Endothelial cell of umbilical vein (primary cell): ENCODE measurements around the gene GLMN. TPM values are rescaled to one million over a fixed set of nuclear protein-coding genes. Genes with fewer than 3 reads are reported as not detected.

Experiments
- BruUV-seq: library from RNA; stranded (reverse); fragments of 400-500 nt; replicated peaks from 2 replicates; lab custom pipeline; 2021; lab: Mats Ljungman, UMichigan
- CTCF ChIA-PET: fragments of 300-600, 350-600 bp; sonication (Branson Sonifier 250); formaldehyde crosslinking; loops from one replicate; lab custom pipeline; 2021; ENCODE audit warnings: antibody characterized with exemption, inconsistent platforms; lab: Charles Lee
- POLR2A ChIA-PET: fragments of 300-600, 350-600 bp; sonication (Branson Sonifier 250); formaldehyde crosslinking; loops from one replicate; lab custom pipeline; 2021; ENCODE audit warnings: antibody characterized with exemption, inconsistent platforms; lab: Charles Lee
- DNase-seq: peaks from one replicate; pipeline ENCODE4 v3.0.0-alpha.2; 2011; ENCODE audit warnings: low read depth, low spot score
- FAIRE-seq: peaks from 2 replicates; lab custom pipeline; 2011; peaks lifted over from hg19 to GRCh38; lab: Jason Lieb, UNC
- H2AFZ ChIP-seq: 2 replicates; pipeline ENCODE4 v1.6.0; 2012; ENCODE audit warnings: low read depth, low read length, control low read depth, inconsistent platforms
- H3K27ac ChIP-seq: 2 replicates; pipeline ENCODE4 v1.5.1; 2011; ENCODE audit warnings: low read depth, mild to moderate bottlenecking, control low read depth, low read length, moderate library complexity; ENCODE audit not compliant: insufficient read depth
- H3K27me3 ChIP-seq, 2 experiments: 2 replicates each; pipeline versions ENCODE4 v1.6.0 to v1.6.1; 2011; ENCODE audit warnings: low read length in 2 of 2, mixed read lengths in 1 of 2; ENCODE audit not compliant: control insufficient read depth in 2 of 2, insufficient read depth in 2 of 2
- H3K36me3 ChIP-seq, 2 experiments: 2 replicates in 1 of 2; 3 replicates in 1 of 2; pipeline ENCODE4 v1.5.1; 2011; ENCODE audit warnings: low read length in 2 of 2, mild to moderate bottlenecking in 1 of 2, moderate library complexity in 1 of 2; ENCODE audit not compliant: control insufficient read depth in 2 of 2, insufficient read depth in 2 of 2; ENCODE audit errors: extremely low read depth in 1 of 2
- H3K4me1 ChIP-seq: 3 replicates; pipeline ENCODE4 v1.5.1; 2011; ENCODE audit warnings: mild to moderate bottlenecking, low read length; ENCODE audit not compliant: control insufficient read depth, insufficient read depth; ENCODE audit errors: extremely low read depth
- H3K4me2 ChIP-seq: 2 replicates; pipeline ENCODE4 v1.6.1; 2011; ENCODE audit warnings: low read length, control low read depth, mixed read lengths; ENCODE audit not compliant: insufficient read depth
- H3K4me3 ChIP-seq, 3 experiments: fragments of 200-600 bp in 1 of 3; sonication (generic), shearing (Covaris generic) in 1 of 3; replicated peaks in 1 of 3; 2 replicates each; pipeline ENCODE4 v1.5.1; 2011 to 2016; ENCODE audit warnings: control low read depth in 3 of 3, low read length in 3 of 3, mild to moderate bottlenecking in 2 of 3, inconsistent platforms in 1 of 3, low read depth in 1 of 3, moderate library complexity in 1 of 3; ENCODE audit not compliant: insufficient read depth in 1 of 3
- H3K79me2 ChIP-seq: 2 replicates; pipeline ENCODE4 v1.6.0; 2012; ENCODE audit warnings: low read length, inconsistent platforms; ENCODE audit not compliant: control insufficient read depth, insufficient read depth
- H3K9ac ChIP-seq: replicated peaks from 2 replicates; pipeline ENCODE3; 2011; ENCODE audit warnings: low read length, control low read depth; ENCODE audit not compliant: insufficient read depth; ENCODE audit errors: extremely low read depth
- H3K9me1 ChIP-seq: replicated peaks from 3 replicates; pipeline ENCODE4 v1.6.0; 2011; ENCODE audit warnings: mild to moderate bottlenecking, low read length; ENCODE audit not compliant: control insufficient read depth, insufficient read depth; ENCODE audit errors: extremely low read depth
- H3K9me3 ChIP-seq: replicated peaks from 2 replicates; pipeline ENCODE4 v1.5.1; 2012; ENCODE audit warnings: low read length, inconsistent platforms; ENCODE audit not compliant: control insufficient read depth, insufficient read depth
- H4K20me1 ChIP-seq: replicated peaks from 2 replicates; pipeline ENCODE3; 2011; ENCODE audit warnings: mild to moderate bottlenecking, low read length; ENCODE audit not compliant: control insufficient read depth, insufficient read depth; ENCODE audit errors: extremely low read depth
- EZH2 ChIP-seq: IDR thresholded peaks from 2 replicates; pipeline ENCODE4 v1.6.1; 2012; ENCODE audit warnings: borderline replicate concordance, low read depth, mild to moderate bottlenecking, moderate library complexity, low read length, inconsistent platforms; ENCODE audit not compliant: severe bottlenecking
- FOS ChIP-seq: IDR thresholded peaks from 2 replicates; pipeline ENCODE4 v1.6.1; 2011; ENCODE audit warnings: mild to moderate bottlenecking, low read length, moderate library complexity, borderline replicate concordance; ENCODE audit not compliant: insufficient read depth
- GATA2 ChIP-seq: IDR thresholded peaks from 2 replicates; pipeline ENCODE4 v1.7.0; 2011; ENCODE audit warnings: low read depth, mild to moderate bottlenecking, moderate library complexity, mixed read lengths, low read length; ENCODE audit not compliant: insufficient read length, insufficient read depth
- JUN ChIP-seq: IDR thresholded peaks from 2 replicates; pipeline ENCODE4 v1.6.1; 2011; ENCODE audit warnings: borderline replicate concordance, low read depth; ENCODE audit not compliant: insufficient read length, insufficient read depth
- MYC ChIP-seq: IDR thresholded peaks from one replicate; pipeline ENCODE4 v1.6.1; 2011; ENCODE audit warnings: mild to moderate bottlenecking, low read depth, low read length
- POLR2A ChIP-seq: IDR thresholded peaks from 2 replicates; pipeline ENCODE4 v1.6.1; 2012; ENCODE audit warnings: low read depth, mild to moderate bottlenecking, control low read depth, low read length
- POLR2AphosphoS5 ChIP-seq: IDR thresholded peaks from 2 replicates; pipeline ENCODE4 v1.6.1; 2012; ENCODE audit warnings: low read depth, mild to moderate bottlenecking, control low read depth, low read length, moderate library complexity; ENCODE audit not compliant: insufficient read depth
- dilution Hi-C: fragments of 300-500 bp; cut with MboI; formaldehyde crosslinking; loops from one replicate; pipeline ENCODE4 v1.15.0; 2019; ENCODE audit warnings: low sequenced_read_pairs; ENCODE audit not compliant: extremely low pct_ligation_motif_present
- intact Hi-C: fragments of 100-400 bp; cut with micrococcal nuclease; formaldehyde crosslinking; loops from one replicate; pipeline ENCODE4 v1.10.0; 2022
- polyA plus RNA-seq, 4 experiments: library from polyadenylated mRNA; depleted of rRNA in 3 of 4; stranded (reverse) in 3 of 4; unstranded in 1 of 4; fragments of >200 nt; gene quantifications; 2 replicates each; pipeline versions ENCODE4 v1.2.1 to v1.2.3, GENCODE V29; 2011 to 2012; ENCODE audit warnings: missing spikeins in 1 of 4
- total RNA-seq: library from RNA; stranded (reverse); gene quantifications from 2 replicates; pipeline ENCODE4 v1.2.3, GENCODE V29; 2021
- TF ChIP-seq, protein P1 (sequence below), 2 donors: IDR thresholded peaks; 1 replicate in 1 of 2; 2 replicates in 1 of 2; pipeline ENCODE4 v1.5.1; 2011; ENCODE audit warnings: low read length in 2 of 2, mild to moderate bottlenecking in 2 of 2, moderate library complexity in 2 of 2, control low read depth in 1 of 2, inconsistent platforms in 1 of 2, low read depth in 1 of 2; ENCODE audit not compliant: insufficient read depth in 1 of 2; ENCODE audit errors: extremely low read depth in 1 of 2
- TF ChIP-seq, protein P2 (sequence below): IDR thresholded peaks from 2 replicates; pipeline ENCODE4 v1.6.1; 2011; ENCODE audit not compliant: insufficient read depth, insufficient read length

The GLMN gene
- total and polyA plus RNA-seq, 2 donors (not counting 3 experiments of a cell fraction or from before 2014, with no cell fraction given): 2.4 to 13.2 TPM

DNA sequence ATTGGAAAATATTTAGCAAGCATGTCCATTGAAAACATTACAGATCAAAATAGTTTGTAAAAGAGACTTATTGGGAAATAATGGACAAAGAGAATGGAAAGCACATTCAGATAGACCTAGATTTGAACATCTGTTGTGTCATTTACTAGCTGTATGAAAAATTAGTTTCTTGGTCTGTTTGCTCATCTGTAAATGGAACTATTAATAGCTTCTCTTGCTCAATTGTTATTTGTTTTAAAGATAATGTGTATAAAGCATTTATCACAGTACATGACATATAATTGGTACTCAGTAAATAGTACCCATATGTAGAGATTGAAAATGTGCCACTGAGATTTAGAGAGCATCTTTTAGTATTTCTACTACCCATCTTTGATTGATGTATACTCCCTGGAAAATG is 26.0 kb upstream of the GLMN start:
- Histone ChIP-seq H2AFZ (no peak overlapping the region), H3K4me3 (no peak overlapping the region), H3K27ac (no peak overlapping the region), H3K79me2 (no peaks in the 10 kb centered on the region), H3K36me3 (peaks cover 6 to 13% of the 10 kb centered on the region in 2 experiments), H3K9me3 (no peaks in the 10 kb centered on the region), H3K27me3 (no peaks in the 10 kb centered on the region), H3K4me1 (no peaks in the 10 kb centered on the region), H3K9ac (no peak overlapping the region), H3K9me1 (no peaks in the 10 kb centered on the region), H3K4me2 (no peak overlapping the region), H4K20me1 (no peaks in the 10 kb centered on the region)
- ChIA-PET CTCF (interaction anchor here (1.8 kb wide), 1 partner anchor 14 kb away, joined by 4 read pairs; no protein-coding TSS in a partner anchor), POLR2A (no interaction called here)
- FAIRE-seq: no peak
- DNase-seq: no peak
- dilution Hi-C loops (no loop called here), intact Hi-C loops (no loop called here)
- TF ChIP-seq JUN (no peak), GATA2 (no peak), EZH2 (no peak), POLR2A (no peak), POLR2AphosphoS5 (no peak), FOS (no peak), MYC (no peak)
- TF ChIP-seq, protein P1, sequence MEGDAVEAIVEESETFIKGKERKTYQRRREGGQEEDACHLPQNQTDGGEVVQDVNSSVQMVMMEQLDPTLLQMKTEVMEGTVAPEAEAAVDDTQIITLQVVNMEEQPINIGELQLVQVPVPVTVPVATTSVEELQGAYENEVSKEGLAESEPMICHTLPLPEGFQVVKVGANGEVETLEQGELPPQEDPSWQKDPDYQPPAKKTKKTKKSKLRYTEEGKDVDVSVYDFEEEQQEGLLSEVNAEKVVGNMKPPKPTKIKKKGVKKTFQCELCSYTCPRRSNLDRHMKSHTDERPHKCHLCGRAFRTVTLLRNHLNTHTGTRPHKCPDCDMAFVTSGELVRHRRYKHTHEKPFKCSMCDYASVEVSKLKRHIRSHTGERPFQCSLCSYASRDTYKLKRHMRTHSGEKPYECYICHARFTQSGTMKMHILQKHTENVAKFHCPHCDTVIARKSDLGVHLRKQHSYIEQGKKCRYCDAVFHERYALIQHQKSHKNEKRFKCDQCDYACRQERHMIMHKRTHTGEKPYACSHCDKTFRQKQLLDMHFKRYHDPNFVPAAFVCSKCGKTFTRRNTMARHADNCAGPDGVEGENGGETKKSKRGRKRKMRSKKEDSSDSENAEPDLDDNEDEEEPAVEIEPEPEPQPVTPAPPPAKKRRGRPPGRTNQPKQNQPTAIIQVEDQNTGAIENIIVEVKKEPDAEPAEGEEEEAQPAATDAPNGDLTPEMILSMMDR (IDR thresholded peaks at IDR 0.05; ENCODE audit: extremely low read depth in 1 of 2, insufficient read depth in 1 of 2, low read depth in 1 of 2, low read length in 2 of 2): no peak
- TF ChIP-seq, protein P2, sequence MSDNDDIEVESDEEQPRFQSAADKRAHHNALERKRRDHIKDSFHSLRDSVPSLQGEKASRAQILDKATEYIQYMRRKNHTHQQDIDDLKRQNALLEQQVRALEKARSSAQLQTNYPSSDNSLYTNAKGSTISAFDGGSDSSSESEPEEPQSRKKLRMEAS: no peak
- BruUV-seq: no TSS peak
